H9 (cell line): ENCODE measurements around the gene RAD54L2. TPM values are rescaled to one million over a fixed set of nuclear protein-coding genes. Genes with fewer than 3 reads are reported as not detected.

Source experiments
- DNase-seq: peaks from one replicate; pipeline ENCODE4 v3.0.0-alpha.2; 2017
- H2AFZ ChIP-seq: one replicate; pipeline ENCODE4 v1.6.1; 2013; ENCODE audit warnings: mild to moderate bottlenecking, low read length, control low read depth, moderate library complexity
- H2AK5ac ChIP-seq: 2 replicates; pipeline ENCODE4 v1.6.1; 2013; ENCODE audit warnings: low read length, control low read depth, mixed read lengths; ENCODE audit not compliant: insufficient read length
- H2BK120ac ChIP-seq: one replicate; pipeline ENCODE4 v1.6.1; 2013; ENCODE audit warnings: low read depth, mild to moderate bottlenecking, low read length, control low read depth, inconsistent platforms; ENCODE audit not compliant: poor library complexity, severe bottlenecking
- H2BK12ac ChIP-seq: 2 replicates; pipeline ENCODE4 v1.6.1; 2013; ENCODE audit warnings: low read length, control low read depth, mixed read lengths, low read depth; ENCODE audit not compliant: insufficient read length
- H2BK15ac ChIP-seq: 2 replicates; pipeline ENCODE4 v1.6.1; 2013; ENCODE audit warnings: low read depth, low read length, control low read depth
- H2BK20ac ChIP-seq: one replicate; pipeline ENCODE4 v1.6.1; 2013; ENCODE audit warnings: low read depth, mild to moderate bottlenecking, low read length, control low read depth, inconsistent platforms; ENCODE audit not compliant: poor library complexity, severe bottlenecking
- H2BK5ac ChIP-seq: 2 replicates; pipeline ENCODE4 v1.6.1; 2013; ENCODE audit warnings: low read length, control low read depth, mixed read lengths; ENCODE audit not compliant: insufficient read length
- H3K14ac ChIP-seq: 2 replicates; pipeline ENCODE4 v1.6.1; 2013; ENCODE audit warnings: low read length, control low read depth; ENCODE audit not compliant: insufficient read depth
- H3K18ac ChIP-seq: 2 replicates; pipeline ENCODE4 v1.6.1; 2013; ENCODE audit warnings: low read depth, mild to moderate bottlenecking, mixed read lengths, low read length, control low read depth; ENCODE audit not compliant: insufficient read length
- H3K23ac ChIP-seq: 2 replicates; pipeline ENCODE4 v1.6.1; 2013; ENCODE audit warnings: low read length, control low read depth, mixed read lengths, low read depth; ENCODE audit not compliant: insufficient read length
- H3K23me2 ChIP-seq: 2 replicates; pipeline ENCODE4 v1.6.1; 2013; ENCODE audit warnings: low read depth, mild to moderate bottlenecking, mixed read lengths, low read length, control low read depth; ENCODE audit not compliant: insufficient read length, poor library complexity, severe bottlenecking
- H3K27ac ChIP-seq: 2 replicates; pipeline ENCODE4 v1.5.1; 2013; ENCODE audit warnings: low read length, control low read depth, mixed read lengths, low read depth; ENCODE audit not compliant: insufficient read length
- H3K27me3 ChIP-seq: 2 replicates; pipeline ENCODE4 v1.6.1; 2013; ENCODE audit warnings: low read length, control low read depth, inconsistent platforms; ENCODE audit not compliant: insufficient read depth
- H3K4ac ChIP-seq: 2 replicates; pipeline ENCODE4 v1.6.1; 2013; ENCODE audit warnings: low read depth, mild to moderate bottlenecking, control low read depth, inconsistent platforms, low read length, moderate library complexity
- H3K4me1 ChIP-seq: 2 replicates; pipeline ENCODE4 v1.6.1; 2013; ENCODE audit warnings: low read length, control low read depth, inconsistent platforms; ENCODE audit not compliant: insufficient read depth
- H3K4me2 ChIP-seq: 2 replicates; pipeline ENCODE4 v1.6.1; 2013; ENCODE audit warnings: low read length, control low read depth, mixed read lengths; ENCODE audit not compliant: insufficient read length, insufficient read depth
- H3K56ac ChIP-seq: 2 replicates; pipeline ENCODE4 v1.6.1; 2013; ENCODE audit warnings: low read depth, mild to moderate bottlenecking, mixed read lengths, low read length, control low read depth; ENCODE audit not compliant: insufficient read length
- H3K79me1 ChIP-seq: 2 replicates; pipeline ENCODE4 v1.6.1; 2013; ENCODE audit warnings: low read depth, mild to moderate bottlenecking, moderate library complexity, low read length, control low read depth, inconsistent platforms; ENCODE audit not compliant: insufficient read depth, poor library complexity, severe bottlenecking
- H3K79me2 ChIP-seq: 2 replicates; pipeline ENCODE4 v1.6.1; 2013; ENCODE audit warnings: low read length, control low read depth, inconsistent platforms; ENCODE audit not compliant: insufficient read depth
- H3K9ac ChIP-seq: 2 replicates; pipeline ENCODE4 v1.6.1; 2013; ENCODE audit warnings: low read length, control low read depth, mixed read lengths; ENCODE audit not compliant: insufficient read length; ENCODE audit errors: extremely low read depth
- H3K9me3 ChIP-seq: one replicate; pipeline ENCODE4 v1.6.1; 2013; ENCODE audit warnings: low read depth, low read length, inconsistent platforms; ENCODE audit not compliant: control insufficient read depth
- H3T11ph ChIP-seq: one replicate; pipeline ENCODE4 v1.6.1; 2013; ENCODE audit warnings: mild to moderate bottlenecking, low read length, control low read depth, inconsistent platforms
- H4K20me1 ChIP-seq: one replicate; pipeline ENCODE4 v1.6.1; 2013; ENCODE audit not compliant: control insufficient read depth, insufficient read length, insufficient read depth
- H4K5ac ChIP-seq: 2 replicates; pipeline ENCODE4 v1.6.1; 2013; ENCODE audit warnings: low read depth, mild to moderate bottlenecking, mixed read lengths, low read length, control low read depth; ENCODE audit not compliant: insufficient read length
- H4K8ac ChIP-seq: replicated peaks from 2 replicates; pipeline ENCODE4 v1.6.1; 2013; ENCODE audit warnings: low read length, control low read depth, mixed read lengths, low read depth; ENCODE audit not compliant: insufficient read length
- H4K91ac ChIP-seq: 2 replicates; pipeline ENCODE4 v1.6.1; 2013; ENCODE audit warnings: low read depth, mild to moderate bottlenecking, moderate library complexity, mixed read lengths, low read length, control low read depth; ENCODE audit not compliant: insufficient read length
- H3K27ac Mint-ChIP-seq, 3 experiments: 2 replicates in 2 of 3; 3 replicates in 1 of 3; pipeline ENCODE4 v1.8.0; 2020 to 2021; ENCODE audit warnings: mixed read lengths in 3 of 3, mild to moderate bottlenecking in 1 of 3, moderate library complexity in 1 of 3
- H3K27me3 Mint-ChIP-seq: 2 replicates; pipeline ENCODE4 v1.8.0; 2021; ENCODE audit warnings: low read depth, mild to moderate bottlenecking, moderate library complexity, mixed read lengths
- H3K36me3 Mint-ChIP-seq, 3 experiments: 2 replicates in 2 of 3; 3 replicates in 1 of 3; pipeline ENCODE4 v1.8.0; 2020 to 2021; ENCODE audit warnings: low read depth in 3 of 3, mixed read lengths in 3 of 3; ENCODE audit not compliant: insufficient read depth in 1 of 3
- H3K4me1 Mint-ChIP-seq, 2 experiments: 2 replicates each; pipeline ENCODE4 v1.8.0; 2020; ENCODE audit warnings: mixed read lengths in 2 of 2
- H3K4me3 Mint-ChIP-seq, 2 experiments: 2 replicates in 1 of 2; 3 replicates in 1 of 2; pipeline ENCODE4 v1.8.0; 2020 to 2021; ENCODE audit warnings: mild to moderate bottlenecking in 2 of 2, mixed read lengths in 2 of 2, moderate library complexity in 1 of 2
- H3K9me3 Mint-ChIP-seq, 2 experiments: 2 replicates in 1 of 2; 3 replicates in 1 of 2; pipeline ENCODE4 v1.8.0; 2020; ENCODE audit warnings: mild to moderate bottlenecking in 2 of 2, mixed read lengths in 2 of 2, moderate library complexity in 1 of 2
- WGBS: extraction: QIAGEN DNeasy Blood & Tissue Kit; methylation state at CpG from one replicate; pipeline ENCODE4 v1.1.7; 2013; ENCODE audit warnings: missing lambda C conversion rate, low lambda C conversion rate, mixed read lengths; ENCODE audit not compliant: insufficient read length; ENCODE audit errors: extremely low coverage; 5-methylcytosine and 5-hydroxymethylcytosine counted together
- total RNA-seq: library from RNA; stranded (reverse); gene quantifications from 2 replicates; pipeline ENCODE4 v1.2.1, GENCODE V29; 2021
- TF ChIP-seq, protein P1 (sequence below): fragments of 200-600 bp; sonication (generic); conservative IDR thresholded peaks from 3 replicates; pipeline ENCODE4 v1.8.0; 2021; ENCODE audit warnings: antibody characterized with exemption, mild to moderate bottlenecking

RAD54L2 gene
- total RNA-seq, 1 experiment from 2014 or later = 40.7 TPM

GRCh38 chr3:51580418-51580817, 41.9 kb downstream of the RAD54L2 start:
- Mint-ChIP-seq H3K27me3 (no peaks in the 10 kb centered on the region), H3K36me3 (peaks cover 26 to 32% (median 28%) of the 10 kb centered on the region in 3 experiments), H3K4me3 (no peak overlapping the region), H3K27ac (0 out of 7 replicates have a peak overlapping the region, but pooled peaks of 2 of the 3 experiments have one; percentile 66), H3K9me3 (peaks cover 14 to 20% of the 10 kb centered on the region in 2 experiments; a peak in 4 of 5 replicates), H3K4me1 (peaks cover 30 to 37% of the 10 kb centered on the region in 2 experiments)
- no peaks in the 10 kb centered on the region for H3K27me3 ChIP-seq
- no peak overlapping the region for H3K23ac ChIP-seq
- no peak overlapping the region for H3K56ac ChIP-seq
- H3T11ph ChIP-seq = no peak overlapping the region
- TF ChIP-seq, protein P1, sequence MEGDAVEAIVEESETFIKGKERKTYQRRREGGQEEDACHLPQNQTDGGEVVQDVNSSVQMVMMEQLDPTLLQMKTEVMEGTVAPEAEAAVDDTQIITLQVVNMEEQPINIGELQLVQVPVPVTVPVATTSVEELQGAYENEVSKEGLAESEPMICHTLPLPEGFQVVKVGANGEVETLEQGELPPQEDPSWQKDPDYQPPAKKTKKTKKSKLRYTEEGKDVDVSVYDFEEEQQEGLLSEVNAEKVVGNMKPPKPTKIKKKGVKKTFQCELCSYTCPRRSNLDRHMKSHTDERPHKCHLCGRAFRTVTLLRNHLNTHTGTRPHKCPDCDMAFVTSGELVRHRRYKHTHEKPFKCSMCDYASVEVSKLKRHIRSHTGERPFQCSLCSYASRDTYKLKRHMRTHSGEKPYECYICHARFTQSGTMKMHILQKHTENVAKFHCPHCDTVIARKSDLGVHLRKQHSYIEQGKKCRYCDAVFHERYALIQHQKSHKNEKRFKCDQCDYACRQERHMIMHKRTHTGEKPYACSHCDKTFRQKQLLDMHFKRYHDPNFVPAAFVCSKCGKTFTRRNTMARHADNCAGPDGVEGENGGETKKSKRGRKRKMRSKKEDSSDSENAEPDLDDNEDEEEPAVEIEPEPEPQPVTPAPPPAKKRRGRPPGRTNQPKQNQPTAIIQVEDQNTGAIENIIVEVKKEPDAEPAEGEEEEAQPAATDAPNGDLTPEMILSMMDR = no peak
- no peak overlapping the region for H4K8ac ChIP-seq
- H3K23me2 ChIP-seq = no peaks in the 10 kb centered on the region
- H3K18ac ChIP-seq = no peak overlapping the region
- H3K79me1 ChIP-seq = no peaks in the 10 kb centered on the region
- no peaks in the 10 kb centered on the region for H3K9me3 ChIP-seq
- H2BK120ac ChIP-seq = no peak overlapping the region
- no peaks in the 10 kb centered on the region for H4K20me1 ChIP-seq
- peaks cover 2% of the 10 kb centered on the region; the same call in 1 of the 2 replicates for H3K79me2 ChIP-seq
- H3K4me2 ChIP-seq = no peak overlapping the region
- peaks cover 11% of the 10 kb centered on the region; the same call in 1 of the 2 replicates for H3K4me1 ChIP-seq
- no peak overlapping the region for H4K91ac ChIP-seq
- H2BK20ac ChIP-seq = no peak overlapping the region
- no peak overlapping the region for H2BK15ac ChIP-seq
- no peak overlapping the region for H2BK12ac ChIP-seq
- no peak overlapping the region for H3K9ac ChIP-seq
- no CpG with 5 or more reads among the region's 2 CpGs for WGBS
- no peak overlapping the region for H3K14ac ChIP-seq
- no peak overlapping the region for H2BK5ac ChIP-seq
- H2AFZ ChIP-seq = no peak overlapping the region
- no peak overlapping the region for H2AK5ac ChIP-seq
- H3K4ac ChIP-seq = no peak overlapping the region
- no peak for DNase-seq
- H4K5ac ChIP-seq = no peak overlapping the region
- no peak overlapping the region for H3K27ac ChIP-seq
